Hepatocyte (in vitro differentiated cells): ENCODE data around the gene SNTG2.

Experiments used
- EZH2 ChIP-seq: fragments of 200-600 bp; sonication (generic); IDR thresholded peaks from 2 replicates; pipeline ENCODE4 v1.6.1; 2016; ENCODE audit warnings: antibody characterized with exemption, mild to moderate bottlenecking, borderline replicate concordance
- EZH2phosphoT487 ChIP-seq: fragments of 200-600 bp; sonication (generic); IDR thresholded peaks from one replicate; pipeline ENCODE4 v1.6.1; 2018; ENCODE audit warnings: antibody characterized with exemption, mild to moderate bottlenecking, low read depth, moderate library complexity; ENCODE audit not compliant: unreplicated experiment, severe bottlenecking
- TF ChIP-seq, protein P1 (sequence below): fragments of 200-600 bp; sonication (generic); IDR thresholded peaks from 2 replicates; pipeline ENCODE4 v1.5.1; 2016; ENCODE audit warnings: antibody characterized with exemption, mild to moderate bottlenecking; ENCODE audit not compliant: poor library complexity

DNA sequence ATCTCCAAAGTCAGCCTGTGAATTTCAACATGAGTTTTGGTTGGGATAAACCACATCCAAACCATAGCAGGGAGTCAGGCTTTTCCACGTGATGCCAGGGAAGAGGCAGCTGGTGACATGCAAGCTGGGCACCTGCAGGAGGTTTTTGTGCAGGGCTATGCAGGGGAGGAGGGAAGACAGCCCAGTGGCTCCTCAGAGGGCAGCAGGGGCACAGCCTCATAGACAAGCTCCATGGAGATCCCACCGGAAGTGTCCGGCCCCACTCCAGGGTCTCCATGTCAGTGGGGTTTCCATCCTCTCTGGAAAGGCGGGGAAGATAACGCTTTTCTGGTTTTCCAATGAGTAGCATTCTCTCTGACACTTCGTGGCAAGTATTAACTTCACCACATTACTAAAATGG lies 327.0 kb downstream of the SNTG2 start:
- TF ChIP-seq, protein P1, sequence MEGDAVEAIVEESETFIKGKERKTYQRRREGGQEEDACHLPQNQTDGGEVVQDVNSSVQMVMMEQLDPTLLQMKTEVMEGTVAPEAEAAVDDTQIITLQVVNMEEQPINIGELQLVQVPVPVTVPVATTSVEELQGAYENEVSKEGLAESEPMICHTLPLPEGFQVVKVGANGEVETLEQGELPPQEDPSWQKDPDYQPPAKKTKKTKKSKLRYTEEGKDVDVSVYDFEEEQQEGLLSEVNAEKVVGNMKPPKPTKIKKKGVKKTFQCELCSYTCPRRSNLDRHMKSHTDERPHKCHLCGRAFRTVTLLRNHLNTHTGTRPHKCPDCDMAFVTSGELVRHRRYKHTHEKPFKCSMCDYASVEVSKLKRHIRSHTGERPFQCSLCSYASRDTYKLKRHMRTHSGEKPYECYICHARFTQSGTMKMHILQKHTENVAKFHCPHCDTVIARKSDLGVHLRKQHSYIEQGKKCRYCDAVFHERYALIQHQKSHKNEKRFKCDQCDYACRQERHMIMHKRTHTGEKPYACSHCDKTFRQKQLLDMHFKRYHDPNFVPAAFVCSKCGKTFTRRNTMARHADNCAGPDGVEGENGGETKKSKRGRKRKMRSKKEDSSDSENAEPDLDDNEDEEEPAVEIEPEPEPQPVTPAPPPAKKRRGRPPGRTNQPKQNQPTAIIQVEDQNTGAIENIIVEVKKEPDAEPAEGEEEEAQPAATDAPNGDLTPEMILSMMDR, result no peak
- TF ChIP-seq EZH2 (no peak), EZH2phosphoT487 (no peak)
